Stimulated activated CD4-positive, alpha-beta T cell treated with anti-CD3 and anti-CD28 coated beads, Interleukin-12 subunit alpha, Interleukin-12 subunit beta, amount 100 ng/mL, for 24 hours (primary cell): Measurements from ENCODE around the gene TNFRSF8.
A peak's percentile ranks its signal among the peaks of the same experiment; 100 is the strongest.

Source experiments
- DNase-seq, 2 experiments: peaks; one replicate each; pipeline ENCODE4 v3.0.0-alpha.2; 2020; ENCODE audit warnings: low read depth in 2 of 2

Gene TNFRSF8

GRCh38 chr1:12114340-12114683 lies 51.2 kb downstream of the TNFRSF8 start:
- DNase-seq: no peak

- no peak for DNase-seq
These were observed 51.8 kb downstream of the TNFRSF8 start for GRCh38 chr1:12114916-12115315.

- DNase-seq: no peak
These were observed 58.3 kb downstream of the TNFRSF8 start for GRCh38 chr1:12121212-12122003.

GRCh38 chr1:12123172-12123571 lies 60.1 kb downstream of the TNFRSF8 start:
- no peak for DNase-seq

GRCh38 chr1:12124693-12125421 lies 61.8 kb downstream of the TNFRSF8 start:
- DNase-seq: peak; percentile 63 to 76

- no peak for DNase-seq
These were observed 62.6 kb downstream of the TNFRSF8 start for GRCh38 chr1:12125422-12126355.

GRCh38 chr1:12126781-12127180 lies 63.7 kb downstream of the TNFRSF8 start:
- no peak for DNase-seq

- peak in 1 of 2 experiments; percentile 33 for DNase-seq
These were observed 64.2 kb downstream of the TNFRSF8 start for GRCh38 chr1:12127206-12127810.

- no peak for DNase-seq
These were observed 65.0 kb downstream of the TNFRSF8 start for GRCh38 chr1:12128120-12128519.

- DNase-seq: no peak
These were observed 66.5 kb downstream of the TNFRSF8 start for GRCh38 chr1:12129624-12130023.

- no peak for DNase-seq
These were observed 67.5 kb downstream of the TNFRSF8 start for GRCh38 chr1:12130466-12131130.

GRCh38 chr1:12132078-12132477 lies 69.0 kb downstream of the TNFRSF8 start:
- DNase-seq: no peak

GRCh38 chr1:12134716-12135115 lies 71.6 kb downstream of the TNFRSF8 start:
- DNase-seq: no peak

- DNase-seq: no peak
These were observed 72.5 kb downstream of the TNFRSF8 start for GRCh38 chr1:12135612-12136011.

- no peak for DNase-seq
These were observed 74.0 kb downstream of the TNFRSF8 start for GRCh38 chr1:12136916-12137610.

GRCh38 chr1:12138196-12139168 lies 75.4 kb downstream of the TNFRSF8 start:
- no peak for DNase-seq

- DNase-seq: no peak
These were observed 76.9 kb downstream of the TNFRSF8 start for GRCh38 chr1:12140016-12140415.

GRCh38 chr1:12140515-12141162 lies 77.5 kb downstream of the TNFRSF8 start:
- no peak for DNase-seq
